ENCODE data around the gene FUT2. TPM values are rescaled to one million over a fixed set of nuclear protein-coding genes. Genes with fewer than 3 reads are reported as not detected.

Gene FUT2
- total and polyA plus RNA-seq, 2 donors (not counting 1 experiment from before 2014, with no cell fraction given): not detected

DNA sequence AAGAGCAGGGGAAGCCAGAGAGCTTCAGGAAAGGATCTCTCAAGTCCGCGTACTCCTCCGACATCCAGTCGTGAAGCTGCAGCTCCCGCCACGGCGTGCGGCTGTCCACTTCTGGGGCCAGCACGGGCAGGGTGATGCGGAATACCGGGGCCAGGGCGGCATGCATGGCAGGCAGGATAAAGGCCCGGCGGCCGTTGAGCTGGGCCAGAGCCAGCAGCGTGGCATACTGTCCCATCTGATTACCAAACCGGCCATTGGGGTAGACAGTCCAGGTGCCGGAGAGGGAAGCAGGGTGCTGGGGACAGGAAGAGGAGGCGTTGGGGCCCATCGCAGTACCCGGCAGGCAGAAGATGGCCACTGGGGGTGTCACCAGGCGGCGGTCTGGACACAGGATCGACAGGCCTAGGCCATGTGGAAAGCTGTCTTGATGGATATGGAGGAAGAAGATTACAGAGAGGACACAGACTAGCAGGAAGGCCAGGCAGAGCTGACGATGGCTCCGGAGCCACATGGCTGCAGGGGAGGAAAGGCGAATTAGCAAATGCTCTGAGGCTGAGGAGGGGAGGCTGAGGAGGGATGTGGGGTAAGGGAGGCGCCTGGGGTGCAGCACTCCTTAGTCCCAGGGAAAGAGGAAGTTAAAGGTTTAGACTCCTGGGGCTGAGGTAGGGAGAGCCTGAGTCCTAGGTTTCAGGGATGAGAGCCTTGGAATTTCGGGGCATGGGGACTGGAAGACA is 55.2 kb downstream of the FUT2 start:
- peak; percentile 15 for DNase-seq
- Histone ChIP-seq H3K27me3 (replicated peaks in 1 of 4; ENCODE audit: control extremely low read depth in 1 of 4, control insufficient read depth in 3 of 4, insufficient read depth in 4 of 4, low read length in 3 of 4) (peaks cover 0 to 78% (median 30%) of the 10 kb centered on the region in 4 experiments), H3K27ac (ENCODE audit: low read length in 2 of 2) (no peak overlapping the region), H3K79me2 (ENCODE audit: control insufficient read depth, insufficient read depth, low read length) (no peaks in the 10 kb centered on the region), H3K4me3 (ENCODE audit: control extremely low read depth in 1 of 5, extremely low read depth in 1 of 5, insufficient read depth in 1 of 5, low read depth in 2 of 5, low read length in 4 of 5) (no peak overlapping the region), H3K9ac (ENCODE audit: low read length) (no peak overlapping the region), H3K36me3 (replicated peaks in 1 of 2; ENCODE audit: control extremely low read depth in 1 of 2, control insufficient read depth in 1 of 2, extremely low read depth in 1 of 2, insufficient read depth in 2 of 2, low read length in 1 of 2) (no peaks in the 10 kb centered on the region), H3K4me1 (ENCODE audit: control insufficient read depth in 2 of 2, insufficient read depth in 2 of 2, low read length in 2 of 2) (peaks cover 25 to 29% of the 10 kb centered on the region in 2 donors), H2AFZ (ENCODE audit: insufficient read depth, low read depth, low read length, poor library complexity, severe bottlenecking) (no peak overlapping the region), H3K9me3 (ENCODE audit: control extremely low read depth in 1 of 3, control insufficient read depth in 2 of 3, insufficient read depth in 1 of 3, low read length in 2 of 3) (peaks cover 0 to 26% (median 0%) of the 10 kb centered on the region in 3 donors), H3K4me2 (replicated peaks; ENCODE audit: low read depth, low read length, poor library complexity, severe bottlenecking) (no peak overlapping the region), H4K20me1 (ENCODE audit: control insufficient read depth, insufficient read depth, low read length, poor library complexity, severe bottlenecking) (no peaks in the 10 kb centered on the region)
- H3K4me1 Mint-ChIP-seq: peaks cover 24% of the 10 kb centered on the region
- H3K27me3 Mint-ChIP-seq: peaks cover 44% of the 10 kb centered on the region
- no peaks in the 10 kb centered on the region for H3K9me3 Mint-ChIP-seq (ENCODE audit: insufficient read depth)
- no peak overlapping the region for H3K27ac Mint-ChIP-seq
- ChIA-PET CTCF (interaction anchor here (0.6 kb wide), 1 partner anchor 8 kb away, joined by 3 read pairs; no protein-coding TSS in a partner anchor), POLR2A (no interaction called here)
- peak overlapping the region; percentile 45 for H3K4me3 Mint-ChIP-seq
- intact Hi-C loops (cut with micrococcal nuclease): no loop called here
- WGBS (ENCODE audit: insufficient coverage): 90% methylated on average over 29 of the region's 29 CpGs
- no peak for ATAC-seq (ENCODE audit: low read depth)
- TF ChIP-seq EZH2 (IDR thresholded peaks at IDR 0.05; ENCODE audit: borderline replicate concordance, insufficient read depth, low read depth, low read length, poor library complexity, severe bottlenecking): no peak
- TF ChIP-seq, protein P1, sequence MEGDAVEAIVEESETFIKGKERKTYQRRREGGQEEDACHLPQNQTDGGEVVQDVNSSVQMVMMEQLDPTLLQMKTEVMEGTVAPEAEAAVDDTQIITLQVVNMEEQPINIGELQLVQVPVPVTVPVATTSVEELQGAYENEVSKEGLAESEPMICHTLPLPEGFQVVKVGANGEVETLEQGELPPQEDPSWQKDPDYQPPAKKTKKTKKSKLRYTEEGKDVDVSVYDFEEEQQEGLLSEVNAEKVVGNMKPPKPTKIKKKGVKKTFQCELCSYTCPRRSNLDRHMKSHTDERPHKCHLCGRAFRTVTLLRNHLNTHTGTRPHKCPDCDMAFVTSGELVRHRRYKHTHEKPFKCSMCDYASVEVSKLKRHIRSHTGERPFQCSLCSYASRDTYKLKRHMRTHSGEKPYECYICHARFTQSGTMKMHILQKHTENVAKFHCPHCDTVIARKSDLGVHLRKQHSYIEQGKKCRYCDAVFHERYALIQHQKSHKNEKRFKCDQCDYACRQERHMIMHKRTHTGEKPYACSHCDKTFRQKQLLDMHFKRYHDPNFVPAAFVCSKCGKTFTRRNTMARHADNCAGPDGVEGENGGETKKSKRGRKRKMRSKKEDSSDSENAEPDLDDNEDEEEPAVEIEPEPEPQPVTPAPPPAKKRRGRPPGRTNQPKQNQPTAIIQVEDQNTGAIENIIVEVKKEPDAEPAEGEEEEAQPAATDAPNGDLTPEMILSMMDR (IDR thresholded peaks at IDR 0.05): no peak
